ENCODE data around the gene VGLL3. TPM values are rescaled to one million over a fixed set of nuclear protein-coding genes. Genes with fewer than 3 reads are reported as not detected.

VGLL3 gene
- total RNA-seq, 1 experiment from 2014 or later: 0.10 TPM

DNA sequence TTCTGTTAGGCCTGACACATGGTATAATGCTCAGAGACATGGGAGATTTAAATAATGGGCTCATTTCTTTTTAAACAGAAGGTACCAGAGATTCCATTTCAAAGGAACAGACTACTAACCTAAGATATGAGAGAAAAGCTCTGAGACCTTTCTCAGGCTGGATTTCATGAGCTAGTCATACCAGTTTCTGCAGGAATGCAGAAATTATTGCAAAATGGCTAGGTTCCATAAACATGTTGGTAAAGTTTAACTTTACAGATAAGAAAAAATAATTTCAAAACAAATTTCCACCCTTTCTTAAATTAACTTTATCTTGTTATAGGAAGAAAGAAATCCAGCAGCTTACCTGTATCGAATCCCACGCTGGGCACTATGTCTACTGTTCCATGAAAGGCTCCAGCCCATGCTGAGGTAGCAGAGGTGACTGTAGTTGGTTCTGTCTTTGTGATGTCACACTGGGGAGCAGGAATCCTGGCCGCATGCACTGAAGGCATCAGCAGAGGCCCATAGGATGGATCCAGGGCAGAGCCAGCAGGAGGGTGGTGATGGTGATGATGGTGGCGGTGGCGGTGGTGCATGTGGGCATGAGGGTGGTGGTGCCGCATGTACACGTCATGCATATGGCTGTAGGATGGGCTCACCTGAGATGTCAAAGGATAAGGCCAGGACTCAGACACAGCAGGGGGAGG lies 22.6 kb downstream of the VGLL3 start:
- Histone ChIP-seq H3K36me3 (ENCODE audit: control insufficient read depth in 1 of 2, insufficient read depth in 2 of 2, low read length in 2 of 2) (no peaks in the 10 kb centered on the region), H3K4me1 (ENCODE audit: control insufficient read depth in 1 of 2, insufficient read depth in 2 of 2, low read length in 2 of 2) (no peaks in the 10 kb centered on the region), H3K9me3 (ENCODE audit: control insufficient read depth in 1 of 2, insufficient read depth in 1 of 2, low read depth in 1 of 2, low read length in 2 of 2) (no peaks in the 10 kb centered on the region), H3K27me3 (ENCODE audit: insufficient read depth, low read length) (no peaks in the 10 kb centered on the region), H3K9me2 (ENCODE audit: insufficient read depth) (no peaks in the 10 kb centered on the region), H4K20me1 (ENCODE audit: insufficient read depth) (no peaks in the 10 kb centered on the region), H3K79me2 (ENCODE audit: insufficient read depth, low read length) (no peaks in the 10 kb centered on the region), H2AFZ (ENCODE audit: low read depth, low read length, poor library complexity, severe bottlenecking) (no peak overlapping the region), H3K27ac (ENCODE audit: low read depth, low read length) (no peak overlapping the region), H3K4me3 (replicated peaks in 1 of 2; ENCODE audit: low read depth in 1 of 2, low read length in 2 of 2) (no peak overlapping the region), H3K4me2 (ENCODE audit: low read length) (no peak overlapping the region), H3K9ac (ENCODE audit: low read length) (no peak overlapping the region)
- ChIA-PET POLR2A (no interaction called here), CTCF (no interaction called here), RAD21 (ENCODE audit: low non-redundant PET in 1 of 2, low total read pairs in 2 of 2, uncharacterized antibody in 2 of 2, unreplicated experiment in 2 of 2) (no interaction called here)
- no peak for TF ChIP-seq ZNF274 (IDR thresholded peaks at IDR 0.05; ENCODE audit: low read depth, low read length)
- TF ChIP-seq, protein P1, sequence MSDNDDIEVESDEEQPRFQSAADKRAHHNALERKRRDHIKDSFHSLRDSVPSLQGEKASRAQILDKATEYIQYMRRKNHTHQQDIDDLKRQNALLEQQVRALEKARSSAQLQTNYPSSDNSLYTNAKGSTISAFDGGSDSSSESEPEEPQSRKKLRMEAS (IDR thresholded peaks at IDR 0.05): no peak
- TF ChIP-seq CBX3 (IDR thresholded peaks at IDR 0.05; ENCODE audit: low read depth): no peak
- no peak for TF ChIP-seq RAD21 (IDR thresholded peaks at IDR 0.05; ENCODE audit: low read depth)
- no peak for TF ChIP-seq SIN3A (IDR thresholded peaks at IDR 0.05; ENCODE audit: low read depth)
- no peak for TF ChIP-seq SP1 (IDR thresholded peaks at IDR 0.05; ENCODE audit: low read depth)
- no peak for TF ChIP-seq EGR1 (IDR thresholded peaks at IDR 0.05; ENCODE audit: low read depth)
- TF ChIP-seq, protein P2, sequence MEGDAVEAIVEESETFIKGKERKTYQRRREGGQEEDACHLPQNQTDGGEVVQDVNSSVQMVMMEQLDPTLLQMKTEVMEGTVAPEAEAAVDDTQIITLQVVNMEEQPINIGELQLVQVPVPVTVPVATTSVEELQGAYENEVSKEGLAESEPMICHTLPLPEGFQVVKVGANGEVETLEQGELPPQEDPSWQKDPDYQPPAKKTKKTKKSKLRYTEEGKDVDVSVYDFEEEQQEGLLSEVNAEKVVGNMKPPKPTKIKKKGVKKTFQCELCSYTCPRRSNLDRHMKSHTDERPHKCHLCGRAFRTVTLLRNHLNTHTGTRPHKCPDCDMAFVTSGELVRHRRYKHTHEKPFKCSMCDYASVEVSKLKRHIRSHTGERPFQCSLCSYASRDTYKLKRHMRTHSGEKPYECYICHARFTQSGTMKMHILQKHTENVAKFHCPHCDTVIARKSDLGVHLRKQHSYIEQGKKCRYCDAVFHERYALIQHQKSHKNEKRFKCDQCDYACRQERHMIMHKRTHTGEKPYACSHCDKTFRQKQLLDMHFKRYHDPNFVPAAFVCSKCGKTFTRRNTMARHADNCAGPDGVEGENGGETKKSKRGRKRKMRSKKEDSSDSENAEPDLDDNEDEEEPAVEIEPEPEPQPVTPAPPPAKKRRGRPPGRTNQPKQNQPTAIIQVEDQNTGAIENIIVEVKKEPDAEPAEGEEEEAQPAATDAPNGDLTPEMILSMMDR (IDR thresholded peaks at IDR 0.05 in 2 of 3, conservative IDR thresholded peaks at IDR 0.05 in 1 of 3; ENCODE audit: borderline replicate concordance in 1 of 3, insufficient read depth in 1 of 3, low read depth in 2 of 3, low read length in 2 of 3): no peak
- TF ChIP-seq FOSL1 (IDR thresholded peaks at IDR 0.05; ENCODE audit: low read depth): no peak
- TF ChIP-seq POLR2A (IDR thresholded peaks at IDR 0.05; ENCODE audit: borderline replicate concordance, extremely low read depth, insufficient read depth, insufficient read length): no peak
- TF ChIP-seq YY1 (IDR thresholded peaks at IDR 0.05; ENCODE audit: extremely low read depth, insufficient replicate concordance, low read depth, low read length): no peak
- no peak for TF ChIP-seq SRF (IDR thresholded peaks at IDR 0.05; ENCODE audit: low read depth)
- TF ChIP-seq POLR2AphosphoS5 (IDR thresholded peaks at IDR 0.05; ENCODE audit: low read depth, low read length): no peak
- no peak for TF ChIP-seq EZH2phosphoT487 (IDR thresholded peaks at IDR 0.05; ENCODE audit: borderline replicate concordance)
- TF ChIP-seq, protein P3, sequence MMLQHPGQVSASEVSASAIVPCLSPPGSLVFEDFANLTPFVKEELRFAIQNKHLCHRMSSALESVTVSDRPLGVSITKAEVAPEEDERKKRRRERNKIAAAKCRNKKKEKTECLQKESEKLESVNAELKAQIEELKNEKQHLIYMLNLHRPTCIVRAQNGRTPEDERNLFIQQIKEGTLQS (IDR thresholded peaks at IDR 0.05): no peak
- TF ChIP-seq, protein P4, sequence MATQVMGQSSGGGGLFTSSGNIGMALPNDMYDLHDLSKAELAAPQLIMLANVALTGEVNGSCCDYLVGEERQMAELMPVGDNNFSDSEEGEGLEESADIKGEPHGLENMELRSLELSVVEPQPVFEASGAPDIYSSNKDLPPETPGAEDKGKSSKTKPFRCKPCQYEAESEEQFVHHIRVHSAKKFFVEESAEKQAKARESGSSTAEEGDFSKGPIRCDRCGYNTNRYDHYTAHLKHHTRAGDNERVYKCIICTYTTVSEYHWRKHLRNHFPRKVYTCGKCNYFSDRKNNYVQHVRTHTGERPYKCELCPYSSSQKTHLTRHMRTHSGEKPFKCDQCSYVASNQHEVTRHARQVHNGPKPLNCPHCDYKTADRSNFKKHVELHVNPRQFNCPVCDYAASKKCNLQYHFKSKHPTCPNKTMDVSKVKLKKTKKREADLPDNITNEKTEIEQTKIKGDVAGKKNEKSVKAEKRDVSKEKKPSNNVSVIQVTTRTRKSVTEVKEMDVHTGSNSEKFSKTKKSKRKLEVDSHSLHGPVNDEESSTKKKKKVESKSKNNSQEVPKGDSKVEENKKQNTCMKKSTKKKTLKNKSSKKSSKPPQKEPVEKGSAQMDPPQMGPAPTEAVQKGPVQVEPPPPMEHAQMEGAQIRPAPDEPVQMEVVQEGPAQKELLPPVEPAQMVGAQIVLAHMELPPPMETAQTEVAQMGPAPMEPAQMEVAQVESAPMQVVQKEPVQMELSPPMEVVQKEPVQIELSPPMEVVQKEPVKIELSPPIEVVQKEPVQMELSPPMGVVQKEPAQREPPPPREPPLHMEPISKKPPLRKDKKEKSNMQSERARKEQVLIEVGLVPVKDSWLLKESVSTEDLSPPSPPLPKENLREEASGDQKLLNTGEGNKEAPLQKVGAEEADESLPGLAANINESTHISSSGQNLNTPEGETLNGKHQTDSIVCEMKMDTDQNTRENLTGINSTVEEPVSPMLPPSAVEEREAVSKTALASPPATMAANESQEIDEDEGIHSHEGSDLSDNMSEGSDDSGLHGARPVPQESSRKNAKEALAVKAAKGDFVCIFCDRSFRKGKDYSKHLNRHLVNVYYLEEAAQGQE (IDR thresholded peaks at IDR 0.05; ENCODE audit: low read depth): no peak
- intact Hi-C loops (cut with micrococcal nuclease): no loop called here
- BruUV-seq (replicated peaks): no TSS peak
- DNase-seq (ENCODE audit: low read depth, low spot score): no peak
- no peak for ATAC-seq
